Hepatic stellate cell (primary cell): ENCODE results near the gene BCL2L12.

Source experiments
- DNase-seq: peaks from one replicate; pipeline ENCODE4 v3.0.0; 2011; ENCODE audit warnings: low spot score

The BCL2L12 gene

DNA sequence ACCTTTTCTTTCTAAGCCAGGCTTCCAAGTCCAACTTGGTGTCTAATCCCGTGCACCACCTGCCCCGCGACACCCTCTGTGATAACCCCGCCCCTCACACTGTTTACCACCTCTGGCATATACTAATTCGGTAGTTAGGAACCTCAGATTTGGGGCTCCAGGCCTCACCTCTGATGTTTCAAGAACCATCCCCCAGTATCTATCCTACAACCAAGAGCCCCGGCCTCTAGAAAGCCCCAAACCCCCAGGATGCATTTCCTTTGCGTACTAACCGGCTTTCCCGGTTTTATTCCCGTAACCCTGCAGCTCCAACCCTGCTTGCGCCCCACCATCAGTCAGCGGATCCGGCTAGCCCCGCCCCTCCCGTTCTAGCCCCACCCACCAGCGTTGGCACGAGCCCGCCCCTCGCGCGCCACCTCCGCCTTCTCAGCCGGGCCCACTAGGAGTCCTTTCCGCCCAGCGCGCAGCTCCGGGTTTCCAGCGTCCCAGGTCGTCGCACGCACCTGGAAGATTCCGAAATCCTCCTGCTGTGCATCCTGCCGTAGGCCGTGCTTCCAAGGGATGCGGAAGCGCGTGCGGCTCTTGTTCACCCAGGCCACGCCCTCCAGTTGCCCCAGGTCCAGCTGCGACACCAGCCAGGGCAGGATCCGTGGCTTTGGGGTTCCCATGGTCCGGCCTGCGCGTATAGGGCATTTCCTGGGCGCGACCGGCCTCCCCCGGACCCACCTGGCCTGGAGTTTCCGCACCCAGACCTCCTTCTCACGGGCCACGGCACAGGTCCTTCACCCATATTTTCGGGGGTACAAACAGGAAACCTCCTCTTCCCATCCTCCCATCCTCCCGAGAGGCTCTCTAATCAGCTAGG is 1.3 kb upstream of the BCL2L12 start:
- peak; percentile 93 for DNase-seq

DNA sequence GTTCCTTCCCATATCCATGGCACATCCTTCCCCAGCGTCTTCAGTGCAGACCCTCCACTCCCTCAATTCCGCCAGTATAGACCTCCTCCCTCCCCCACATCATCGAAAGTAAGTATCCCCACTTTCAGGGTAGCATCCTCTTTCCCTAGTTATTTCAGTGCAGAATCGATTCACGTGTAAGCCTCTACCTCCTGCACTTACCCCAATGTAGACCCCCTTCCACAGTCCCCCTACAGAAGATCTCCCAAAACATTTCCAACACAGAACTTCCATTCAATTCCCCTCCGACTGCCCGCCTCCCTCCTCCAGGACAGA is 740 bp upstream of the BCL2L12 start:
- DNase-seq = no peak

GRCh38 chr19:49666120-49666444 is 349 bp downstream of the BCL2L12 start:
- no peak for DNase-seq

DNA sequence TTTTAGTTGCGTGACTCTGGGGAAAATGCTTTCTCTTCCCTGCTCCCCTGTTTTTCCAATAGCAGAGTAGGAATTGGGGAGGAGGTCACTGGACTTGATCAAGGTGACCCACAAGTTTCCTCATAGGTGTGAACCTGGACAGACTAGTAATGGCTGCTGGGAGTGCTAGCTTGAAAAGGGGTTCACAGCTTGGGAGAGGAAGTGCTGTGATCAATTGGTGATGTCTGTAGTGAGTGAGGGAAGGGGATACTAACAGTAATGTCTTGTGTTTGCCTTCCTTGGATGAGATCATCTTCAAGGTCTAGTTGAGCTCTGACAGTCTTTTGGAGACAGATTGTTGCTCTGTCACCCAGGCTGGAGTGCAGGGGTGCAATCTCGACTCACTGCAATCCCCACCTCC is 1.7 kb downstream of the BCL2L12 start:
- DNase-seq = no peak

DNA sequence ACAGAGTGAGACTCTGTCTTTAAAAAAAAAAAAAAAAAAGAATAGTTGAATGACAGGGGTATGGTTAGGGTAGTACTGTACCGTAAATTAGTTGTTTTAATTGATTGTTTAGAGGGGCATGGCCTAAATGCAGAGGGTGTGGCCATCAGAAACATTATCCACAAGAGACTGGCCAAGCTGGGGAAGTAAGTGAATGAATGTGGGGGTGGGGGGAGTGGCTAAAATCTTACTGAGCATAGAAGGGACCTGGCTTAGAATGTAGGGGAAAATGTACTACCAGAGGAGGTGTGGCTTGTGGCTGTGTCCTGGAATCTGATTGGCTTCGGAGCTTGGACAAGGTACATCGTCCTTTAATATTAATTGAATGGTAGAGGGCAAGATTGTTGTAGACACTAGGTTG is 3.8 kb downstream of the BCL2L12 start:
- DNase-seq = no peak

- peak; percentile 87 for DNase-seq
Measured at GRCh38 chr19:49672131-49672919, 6.6 kb downstream of the BCL2L12 start.

DNA sequence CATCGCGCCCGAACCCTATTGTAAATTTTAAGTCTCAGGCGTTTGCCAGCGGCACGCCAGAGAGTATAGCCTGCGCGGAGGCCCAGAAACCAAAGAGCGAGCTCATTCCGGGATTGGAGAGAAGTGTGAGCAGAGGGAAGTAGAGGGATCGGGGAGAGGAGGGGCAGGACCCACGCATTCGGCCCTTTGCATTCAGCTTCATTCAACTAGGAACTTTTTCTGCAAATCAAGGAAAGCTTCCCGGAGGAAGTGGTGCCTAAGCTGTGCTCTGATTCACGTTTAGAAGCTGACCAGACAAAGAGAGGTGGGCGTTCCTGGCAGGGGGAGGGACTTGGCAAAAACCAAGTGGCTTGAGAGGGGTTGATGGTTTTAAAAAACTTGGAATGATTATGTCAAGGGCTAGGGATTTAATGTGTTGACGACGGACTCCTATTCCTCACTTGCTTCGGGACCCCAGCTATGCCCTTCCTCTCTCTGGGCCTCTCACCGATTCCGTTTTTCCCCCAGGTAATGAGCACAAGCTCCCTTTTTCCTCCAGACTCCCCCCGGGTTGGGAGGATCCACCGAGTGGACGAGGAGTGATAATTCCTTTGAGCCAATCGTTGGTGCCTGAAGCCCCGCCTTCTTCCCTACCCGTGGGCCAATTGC is 10.5 kb downstream of the BCL2L12 start:
- DNase-seq = peak; percentile 92

GRCh38 chr19:49676784-49677230 is 11.1 kb downstream of the BCL2L12 start:
- DNase-seq = peak; percentile 99

- peak; percentile 54 for DNase-seq
Measured at GRCh38 chr19:49677231-49677900, 11.6 kb downstream of the BCL2L12 start, which contains the start of gene PRMT1. Gene PRMT1, plus strand, starts transcription at chr19:49677271. Its CDS starts 10 bp downstream, at chr19:49677281.

DNA sequence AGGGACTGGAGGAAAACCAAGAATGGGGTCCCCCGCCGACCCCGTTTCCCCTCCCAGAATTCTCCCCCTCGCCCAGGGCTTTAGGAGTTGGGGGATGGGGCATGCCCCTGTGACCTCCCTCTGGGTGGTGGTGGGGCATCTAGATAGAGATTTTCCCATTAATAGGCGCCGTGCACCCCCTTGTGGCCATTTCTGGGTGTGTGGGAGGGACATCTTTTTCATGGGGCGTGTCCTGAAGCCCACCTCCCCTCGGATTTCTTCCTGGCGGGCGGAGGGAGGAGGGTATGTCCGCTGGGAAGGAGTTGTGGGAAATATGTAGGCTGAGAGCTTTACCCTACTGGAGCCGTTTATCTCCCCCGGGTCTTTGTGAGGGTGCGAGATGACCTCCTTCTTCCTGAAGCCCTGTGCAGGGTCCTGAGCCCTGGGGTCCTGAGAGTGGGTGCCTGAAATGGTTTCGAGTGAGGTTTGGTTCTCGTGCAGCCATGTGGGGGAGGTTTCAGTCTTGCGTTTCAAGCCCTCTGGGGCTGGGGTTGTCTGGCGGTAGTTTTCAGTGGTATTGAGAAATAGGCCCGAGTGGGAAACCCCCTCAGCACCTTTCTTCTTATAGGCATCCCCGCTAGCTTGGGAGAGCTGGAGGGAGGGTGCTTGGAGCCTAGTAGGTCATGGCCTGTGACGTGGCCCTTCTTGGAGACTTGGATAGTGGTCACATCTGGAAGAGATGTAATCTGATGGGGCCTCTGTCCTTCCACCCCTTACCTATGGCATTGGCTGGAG is 12.4 kb downstream of the BCL2L12 start:
- peak; percentile 70 for DNase-seq

- no peak for DNase-seq
Measured at GRCh38 chr19:49678985-49679770, 13.4 kb downstream of the BCL2L12 start.

- no peak for DNase-seq
Measured at GRCh38 chr19:49679771-49680413, 14.2 kb downstream of the BCL2L12 start.

DNA sequence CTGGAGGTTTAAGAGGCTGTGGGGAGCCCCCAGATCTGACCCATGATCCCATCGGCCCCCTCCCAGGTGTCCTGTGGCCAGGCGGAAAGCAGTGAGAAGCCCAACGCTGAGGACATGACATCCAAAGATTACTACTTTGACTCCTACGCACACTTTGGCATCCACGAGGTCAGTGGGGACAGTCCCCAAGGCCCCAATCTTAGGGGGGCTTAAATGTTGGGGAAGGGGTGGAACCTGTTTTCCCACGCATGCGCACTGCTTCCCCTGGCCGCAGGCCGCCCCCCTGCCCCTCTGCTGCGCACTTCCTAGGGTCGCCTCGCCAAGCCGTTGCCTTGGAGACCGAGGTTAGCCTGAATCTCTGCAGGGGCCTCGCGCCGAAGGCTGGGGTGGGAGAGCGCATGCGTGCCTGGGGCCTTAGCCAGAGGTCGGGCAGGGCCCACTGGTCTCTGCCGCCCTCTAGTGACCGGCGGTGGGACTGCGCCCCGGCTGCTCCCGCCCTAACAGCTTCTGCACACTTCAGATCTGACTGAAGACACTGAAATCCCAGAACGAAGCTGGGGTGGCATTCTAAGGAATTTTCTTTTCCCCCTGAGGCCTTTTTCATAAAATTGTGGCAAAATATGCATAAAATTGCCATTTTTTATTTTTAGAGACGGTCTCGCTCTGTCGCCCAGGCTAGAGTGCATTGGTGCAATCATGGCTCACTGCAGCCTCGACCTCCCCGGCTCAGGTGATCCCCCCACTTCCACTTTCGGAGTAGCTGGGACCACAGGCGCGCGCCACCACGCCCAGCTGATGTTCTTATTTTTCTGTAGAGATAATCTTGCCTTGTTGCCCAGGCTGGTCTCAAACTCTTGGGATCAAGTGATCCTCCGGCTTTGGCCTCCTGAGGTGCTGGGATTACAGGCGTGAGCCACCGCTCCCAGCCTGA is 15.0 kb downstream of the BCL2L12 start:
- peak; percentile 98 for DNase-seq

- no peak for DNase-seq
Measured at GRCh38 chr19:49681830-49682229, 16.1 kb downstream of the BCL2L12 start.

GRCh38 chr19:49682274-49682673 is 16.5 kb downstream of the BCL2L12 start:
- no peak for DNase-seq

DNA sequence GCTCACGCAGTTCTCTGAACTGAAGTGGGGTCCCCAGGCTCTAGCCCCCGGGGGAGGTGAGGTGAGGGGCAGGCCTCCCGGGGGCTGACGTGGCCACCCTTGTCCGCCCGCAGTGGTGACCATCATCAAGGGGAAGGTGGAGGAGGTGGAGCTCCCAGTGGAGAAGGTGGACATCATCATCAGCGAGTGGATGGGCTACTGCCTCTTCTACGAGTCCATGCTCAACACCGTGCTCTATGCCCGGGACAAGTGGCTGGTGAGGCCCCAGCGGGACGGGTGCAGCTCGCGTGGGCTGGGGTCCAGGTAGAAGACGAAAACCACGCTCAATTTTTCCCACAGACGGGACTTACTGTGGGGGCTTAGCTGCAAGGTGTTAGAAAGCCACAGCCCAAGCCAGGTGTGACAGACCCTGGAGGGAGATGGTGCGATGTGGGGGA is 18.1 kb downstream of the BCL2L12 start:
- DNase-seq = no peak

DNA sequence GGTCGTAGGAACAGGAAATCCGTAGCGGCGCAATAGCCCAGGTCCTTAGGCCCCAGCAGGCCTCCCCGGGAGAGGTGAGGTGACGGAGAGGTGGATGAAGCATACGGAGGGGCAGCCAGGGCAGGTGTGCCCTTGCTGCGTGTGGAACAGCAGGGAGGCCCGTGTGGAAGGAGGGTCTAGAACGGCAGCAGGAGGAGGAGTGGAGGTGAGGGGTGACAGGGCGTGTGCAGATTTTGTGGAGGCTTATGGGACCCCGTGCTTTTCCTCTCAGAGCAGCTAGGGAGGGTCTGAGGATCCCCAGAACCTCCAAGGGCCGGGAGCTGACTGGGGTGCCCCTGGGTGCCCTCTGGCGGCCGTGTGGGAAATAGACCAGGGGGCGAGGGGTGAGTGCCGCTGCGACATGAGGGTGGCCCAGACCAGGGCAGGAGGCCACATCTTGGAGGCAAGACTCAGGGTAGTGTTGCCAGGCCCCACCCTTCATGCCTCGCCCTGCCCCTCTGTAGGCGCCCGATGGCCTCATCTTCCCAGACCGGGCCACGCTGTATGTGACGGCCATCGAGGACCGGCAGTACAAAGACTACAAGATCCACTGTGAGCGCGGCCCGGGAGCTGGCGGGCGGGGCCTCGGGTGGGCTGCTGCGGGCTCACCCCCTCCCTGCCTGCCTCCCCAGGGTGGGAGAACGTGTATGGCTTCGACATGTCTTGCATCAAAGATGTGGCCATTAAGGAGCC is 18.7 kb downstream of the BCL2L12 start:
- DNase-seq = no peak

DNA sequence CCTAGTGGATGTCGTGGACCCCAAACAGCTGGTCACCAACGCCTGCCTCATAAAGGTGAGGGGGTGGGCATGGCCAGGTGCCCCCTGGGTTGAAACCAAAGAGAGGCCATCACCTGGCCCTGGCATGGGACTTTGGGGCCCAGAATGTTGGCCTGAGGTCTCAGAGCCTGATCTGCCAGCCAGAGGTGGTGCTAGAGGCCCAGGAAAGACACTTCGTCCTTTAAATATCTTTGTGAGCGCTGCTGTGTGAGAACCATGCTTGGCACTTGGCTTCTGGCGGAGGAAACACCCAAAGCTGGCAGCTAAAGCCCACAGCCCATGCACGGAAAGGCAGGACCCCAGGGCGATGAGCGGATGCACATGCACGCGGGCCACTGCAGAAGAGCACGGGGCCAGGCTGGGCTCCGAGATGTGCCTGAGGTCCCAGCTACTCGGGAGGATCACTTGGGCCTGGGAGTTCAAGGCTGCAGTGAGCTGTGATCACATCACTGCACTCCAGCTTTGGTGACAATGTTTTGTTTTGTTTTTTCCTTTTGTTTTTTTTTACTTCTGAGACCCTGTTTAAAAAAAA is 19.3 kb downstream of the BCL2L12 start:
- no peak for DNase-seq
